OCI-LY3 (cell line): ENCODE measurements around the gene FRAS1.

ENCODE experiments used
- H2AFZ ChIP-seq: fragments of 200-600, 300-600 bp; shearing (Covaris generic); 2 replicates; pipeline ENCODE4 v1.6.0; 2014; ENCODE audit warnings: antibody characterized with exemption, low read depth, low read length
- H3K27ac ChIP-seq: fragments of 200-600, 300-600 bp; sonication (generic); 2 replicates; pipeline ENCODE4 v1.5.1; 2014; ENCODE audit warnings: mild to moderate bottlenecking, low read length, moderate library complexity, mixed read lengths
- H3K27me3 ChIP-seq: fragments of 200-600, 300-600 bp; sonication (generic); 2 replicates; pipeline ENCODE4 v1.6.1; 2014; ENCODE audit warnings: low read depth, low read length, mixed read lengths
- H3K36me3 ChIP-seq: fragments of 200-600, 300-600 bp; sonication (generic); replicated peaks from 2 replicates; pipeline ENCODE3; 2014; ENCODE audit warnings: low read depth, low read length, mixed read lengths
- H3K4me1 ChIP-seq: fragments of 300-600, 200-600 bp; sonication (generic); 2 replicates; pipeline ENCODE4 v1.6.1; 2014; ENCODE audit warnings: low read length, mixed read lengths
- H3K4me2 ChIP-seq: fragments of 200-600, 300-600 bp; sonication (generic); 2 replicates; pipeline ENCODE4 v1.6.1; 2014; ENCODE audit warnings: low read length, mixed read lengths
- H3K4me3 ChIP-seq: fragments of 300-600, 200-600 bp; sonication (generic); 2 replicates; pipeline ENCODE4 v1.5.1; 2014; ENCODE audit warnings: antibody characterized with exemption, mild to moderate bottlenecking, low read length, moderate library complexity
- H3K79me2 ChIP-seq: fragments of 300-600, 200-600 bp; shearing (Covaris generic); 2 replicates; pipeline ENCODE4 v1.6.1; 2014; ENCODE audit warnings: mild to moderate bottlenecking, low read length, mixed read lengths
- H3K9ac ChIP-seq: fragments of 300-600, 200-600 bp; shearing (Covaris generic); 2 replicates; pipeline ENCODE4 v1.6.0; 2014; ENCODE audit warnings: mild to moderate bottlenecking, low read length, moderate library complexity
- H3K9me3 ChIP-seq: fragments of 200-600, 300-600 bp; shearing (Covaris generic); 2 replicates; pipeline ENCODE4 v1.6.1; 2014; ENCODE audit warnings: low read length, mixed read lengths; ENCODE audit not compliant: insufficient read depth
- H4K20me1 ChIP-seq: fragments of 200-600, 300-600 bp; sonication (generic); 2 replicates; pipeline ENCODE4 v1.6.1; 2016; ENCODE audit warnings: low read length, mixed read lengths; ENCODE audit not compliant: insufficient read depth
- CTCF ChIP-seq: fragments of 200-600, 300-600 bp; sonication (generic); IDR thresholded peaks from 2 replicates; pipeline ENCODE4 v1.5.1; 2014; ENCODE audit warnings: antibody characterized with exemption, low read length, low read depth
- EZH2phosphoT487 ChIP-seq: fragments of 200-600 bp; shearing (Covaris generic); IDR thresholded peaks from 2 replicates; pipeline ENCODE4 v1.6.1; 2018; ENCODE audit warnings: antibody characterized with exemption, mixed run types, low read depth

The FRAS1 gene

GRCh38 chr4:78185117-78185516 is 128.0 kb downstream of the FRAS1 start:
- no peaks in the 10 kb centered on the region for H3K9me3 ChIP-seq
- H3K4me1 ChIP-seq = no peaks in the 10 kb centered on the region
- no peaks in the 10 kb centered on the region for H3K36me3 ChIP-seq
- no peak overlapping the region for H3K9ac ChIP-seq
- H3K27me3 ChIP-seq = no peaks in the 10 kb centered on the region
- H3K4me3 ChIP-seq = no peak overlapping the region
- no peak for TF ChIP-seq EZH2phosphoT487
- no peak for TF ChIP-seq CTCF
- H3K79me2 ChIP-seq = no peaks in the 10 kb centered on the region
- no peak overlapping the region for H2AFZ ChIP-seq
- H3K4me2 ChIP-seq = no peak overlapping the region
- H3K27ac ChIP-seq = no peak overlapping the region
- no peaks in the 10 kb centered on the region for H4K20me1 ChIP-seq

GRCh38 chr4:78186597-78187543 is 129.7 kb downstream of the FRAS1 start:
- no peaks in the 10 kb centered on the region for H3K79me2 ChIP-seq
- TF ChIP-seq EZH2phosphoT487 (no peak), CTCF (no peak)

GRCh38 chr4:78190068-78190467 is 132.9 kb downstream of the FRAS1 start:
- Histone ChIP-seq H3K27me3 (no peaks in the 10 kb centered on the region), H3K79me2 (no peaks in the 10 kb centered on the region), H3K4me2 (no peak overlapping the region), H3K4me1 (no peaks in the 10 kb centered on the region), H3K9ac (no peak overlapping the region), H3K4me3 (no peak overlapping the region), H2AFZ (no peak overlapping the region), H3K27ac (no peak overlapping the region), H4K20me1 (no peaks in the 10 kb centered on the region), H3K36me3 (no peaks in the 10 kb centered on the region), H3K9me3 (no peaks in the 10 kb centered on the region)
- TF ChIP-seq EZH2phosphoT487 (no peak), CTCF (no peak)

More at GRCh38 chr4:78186597-78187543, 129.7 kb downstream of the FRAS1 start:
- no peaks in the 10 kb centered on the region for H3K27me3 ChIP-seq
- H3K36me3 ChIP-seq = no peaks in the 10 kb centered on the region
- H4K20me1 ChIP-seq = no peaks in the 10 kb centered on the region
- H2AFZ ChIP-seq = no peak overlapping the region
- H3K4me2 ChIP-seq = no peak overlapping the region
- H3K9ac ChIP-seq = no peak overlapping the region
- no peaks in the 10 kb centered on the region for H3K4me1 ChIP-seq
- no peak overlapping the region for H3K27ac ChIP-seq
- no peaks in the 10 kb centered on the region for H3K9me3 ChIP-seq
- H3K4me3 ChIP-seq = no peak overlapping the region

- Histone ChIP-seq H3K27me3 (no peaks in the 10 kb centered on the region), H4K20me1 (no peaks in the 10 kb centered on the region), H3K4me3 (no peak overlapping the region), H3K36me3 (no peaks in the 10 kb centered on the region), H3K9ac (no peak overlapping the region), H3K27ac (no peak overlapping the region), H2AFZ (no peak overlapping the region), H3K4me2 (no peak overlapping the region), H3K9me3 (no peaks in the 10 kb centered on the region), H3K4me1 (no peaks in the 10 kb centered on the region), H3K79me2 (no peaks in the 10 kb centered on the region)
- TF ChIP-seq CTCF = no peak
- no peak for TF ChIP-seq EZH2phosphoT487
Measured at GRCh38 chr4:78190595-78190994, 133.5 kb downstream of the FRAS1 start.
